ENCODE measurements around the gene OR51V1.
"Not testable (repeated sequence)": the region's sequence is repeated elsewhere in the genome, so short reads cannot be mapped to it uniquely, and the experiment has no call there.

Gene OR51V1

GRCh38 chr11:5161045-5161444, 39.4 kb downstream of the OR51V1 start:
- not testable (repeated sequence) for DNase-seq

- not testable (repeated sequence) for DNase-seq
Measured at GRCh38 chr11:5160217-5160616, 40.3 kb downstream of the OR51V1 start.

- DNase-seq, result no peak
Measured at GRCh38 chr11:5159806-5160205, 40.7 kb downstream of the OR51V1 start.

GRCh38 chr11:5154657-5155056, 45.8 kb downstream of the OR51V1 start, which contains the start of gene OR52A1:
OR52A1 (minus strand) TSS chr11:5154757; CDS start chr11:5152369, 2,388 bp downstream.
- DNase-seq, result no peak

- DNase-seq, result no peak
Measured at GRCh38 chr11:5153574-5154431, 46.7 kb downstream of the OR51V1 start.

GRCh38 chr11:5151713-5152153, 48.7 kb downstream of the OR51V1 start:
- DNase-seq, result no peak

All from DMS153 (cell line).